Measurements from ENCODE around the gene GDPD1. TPM values are rescaled to one million over a fixed set of nuclear protein-coding genes. Genes with fewer than 3 reads are reported as not detected.
"Not testable (repeated sequence)": the region's sequence is repeated elsewhere in the genome, so short reads cannot be mapped to it uniquely, and the experiment has no call there.

The GDPD1 gene
- total and polyA plus RNA-seq, 2 experiments from 2014 or later, result 0.40 to 2.3 TPM

DNA sequence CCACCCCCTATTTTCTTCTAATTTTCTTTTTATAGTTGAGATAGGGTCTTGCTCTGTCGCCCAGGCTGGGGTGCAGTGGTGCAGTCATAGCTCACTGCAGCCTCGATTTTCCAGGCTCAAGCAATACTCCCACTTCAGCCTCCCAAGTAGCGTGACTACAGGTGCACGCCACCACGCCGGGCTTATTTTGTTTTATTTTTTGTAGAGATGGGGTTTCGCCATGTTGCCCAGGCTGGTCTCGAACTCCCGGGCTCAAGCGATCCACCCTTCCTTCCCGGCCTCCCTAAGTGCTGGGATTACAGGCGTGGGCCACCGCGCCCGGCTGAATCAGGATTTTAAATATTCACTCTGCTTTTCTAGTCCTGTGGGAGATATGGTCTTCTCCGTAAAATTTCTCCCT lies 941 bp upstream of the GDPD1 start:
- no peaks in the 10 kb centered on the region for H3K9me2 ChIP-seq (ENCODE audit: insufficient read depth)
- in situ Hi-C loops (cut with MboI), result no loop called here
- H3K4me2 ChIP-seq (ENCODE audit: unreplicated experiment), result no peak overlapping the region
- H3K27me3 ChIP-seq (replicated peaks; ENCODE audit: insufficient read depth), result no peaks in the 10 kb centered on the region
- H2AFZ ChIP-seq, result peak overlapping the region; percentile 100
- no peak overlapping the region for H3K4me3 ChIP-seq
- 90 to 93% methylated on average over 16 of the region's 16 CpGs for WGBS, 2 experiments (ENCODE audit: low coverage in 1 of 2, low lambda C conversion rate in 2 of 2, missing lambda C conversion rate in 2 of 2)
- no peaks in the 10 kb centered on the region for H3K9me3 ChIP-seq (ENCODE audit: low read depth)
- H3F3A ChIP-seq (ENCODE audit: insufficient read depth), result peaks cover 17% of the 10 kb centered on the region; the same call in 1 of the 2 replicates
- no peak overlapping the region for H3K9ac ChIP-seq
- H3K79me2 ChIP-seq (ENCODE audit: insufficient read depth), result no peaks in the 10 kb centered on the region
- H3K36me3 ChIP-seq (ENCODE audit: low read depth), result peaks cover 4% of the 10 kb centered on the region
- H4K20me1 ChIP-seq (ENCODE audit: insufficient read depth), result no peaks in the 10 kb centered on the region
- H3K4me1 ChIP-seq (ENCODE audit: insufficient read depth), result peaks cover 5% of the 10 kb centered on the region
- TF ChIP-seq EZH2phosphoT487 (IDR thresholded peaks at IDR 0.05; ENCODE audit: insufficient read depth, low read depth), result no peak
- no peak for TF ChIP-seq EZH2 (IDR thresholded peaks at IDR 0.05; ENCODE audit: insufficient read depth, poor library complexity, severe bottlenecking)
- no peak for DNase-seq
- H3K27ac ChIP-seq, result no peak overlapping the region

- Histone ChIP-seq H3K9ac (peak overlapping the region; percentile 71), H3K36me3 (ENCODE audit: low read depth) (peaks cover 1% of the 10 kb centered on the region), H4K20me1 (ENCODE audit: insufficient read depth) (no peaks in the 10 kb centered on the region), H3K27ac (no peak overlapping the region), H3F3A (ENCODE audit: insufficient read depth) (peaks cover 11% of the 10 kb centered on the region; the same call in 1 of the 2 replicates), H3K27me3 (replicated peaks; ENCODE audit: insufficient read depth) (no peaks in the 10 kb centered on the region), H3K79me2 (ENCODE audit: insufficient read depth) (no peaks in the 10 kb centered on the region), H3K9me2 (ENCODE audit: insufficient read depth) (no peaks in the 10 kb centered on the region), H2AFZ (peak overlapping the region; percentile 100), H3K4me3 (peak overlapping the region; percentile 99), H3K9me3 (ENCODE audit: low read depth) (no peaks in the 10 kb centered on the region), H3K4me1 (ENCODE audit: insufficient read depth) (peaks cover 5% of the 10 kb centered on the region), H3K4me2 (ENCODE audit: unreplicated experiment) (peak overlapping the region; percentile 97)
- no peak for DNase-seq
- no peak for TF ChIP-seq EZH2phosphoT487 (IDR thresholded peaks at IDR 0.05; ENCODE audit: insufficient read depth, low read depth)
- TF ChIP-seq EZH2 (IDR thresholded peaks at IDR 0.05; ENCODE audit: insufficient read depth, poor library complexity, severe bottlenecking), result no peak
- in situ Hi-C loops (cut with MboI), result no loop called here
- WGBS, 2 experiments (ENCODE audit: low coverage in 1 of 2, low lambda C conversion rate in 2 of 2, missing lambda C conversion rate in 2 of 2), result 12% methylated on average over 7 of the region's 7 CpGs
Observed at GRCh38 chr17:59219992-59220327, 351 bp upstream of the GDPD1 start.

GRCh38 chr17:59221159-59221847 lies 992 bp downstream of the GDPD1 start:
- Histone ChIP-seq H2AFZ (peak overlapping the region; percentile 100), H3K27me3 (replicated peaks; ENCODE audit: insufficient read depth) (no peaks in the 10 kb centered on the region), H3K9me2 (ENCODE audit: insufficient read depth) (no peaks in the 10 kb centered on the region), H3K27ac (no peak overlapping the region), H3K79me2 (ENCODE audit: insufficient read depth) (no peaks in the 10 kb centered on the region), H4K20me1 (ENCODE audit: insufficient read depth) (no peaks in the 10 kb centered on the region), H3K4me1 (ENCODE audit: insufficient read depth) (peaks cover 5% of the 10 kb centered on the region), H3F3A (ENCODE audit: insufficient read depth) (peaks cover 2% of the 10 kb centered on the region; the same call in 1 of the 2 replicates), H3K4me3 (peak overlapping the region; percentile 99), H3K4me2 (ENCODE audit: unreplicated experiment) (peak overlapping the region; percentile 97), H3K9me3 (ENCODE audit: low read depth) (no peaks in the 10 kb centered on the region), H3K9ac (peak overlapping the region; percentile 71), H3K36me3 (ENCODE audit: low read depth) (no peaks in the 10 kb centered on the region)
- DNase-seq, result peak; percentile 15
- WGBS, 2 experiments (ENCODE audit: low coverage in 1 of 2, low lambda C conversion rate in 2 of 2, missing lambda C conversion rate in 2 of 2), result 13 to 15% methylated on average over 17 of the region's 17 CpGs
- in situ Hi-C loops (cut with MboI), result no loop called here
- TF ChIP-seq EZH2phosphoT487 (IDR thresholded peaks at IDR 0.05; ENCODE audit: insufficient read depth, low read depth) (no peak), EZH2 (IDR thresholded peaks at IDR 0.05; ENCODE audit: insufficient read depth, poor library complexity, severe bottlenecking) (no peak)

DNA sequence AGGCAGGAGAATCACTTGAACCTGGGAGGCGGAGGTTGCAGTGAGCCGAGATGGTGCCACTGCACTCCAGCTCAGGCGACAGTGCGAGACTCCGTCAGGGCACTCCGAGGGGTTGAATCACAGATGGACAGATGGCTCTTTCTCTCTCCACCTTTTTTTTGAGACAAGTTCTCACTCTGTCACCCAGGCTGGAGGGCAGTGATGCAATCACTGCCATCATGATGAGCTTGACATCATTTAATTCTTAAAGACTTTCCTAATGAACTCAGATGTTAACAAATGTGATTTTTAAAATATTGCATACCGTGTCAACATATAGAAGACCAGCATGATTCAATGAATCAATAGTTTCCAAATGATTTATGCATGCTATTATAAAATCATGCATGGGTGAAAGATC lies 3.5 kb downstream of the GDPD1 start:
- H3F3A ChIP-seq (ENCODE audit: insufficient read depth), result no peaks in the 10 kb centered on the region
- no peaks in the 10 kb centered on the region for H4K20me1 ChIP-seq (ENCODE audit: insufficient read depth)
- H3K27me3 ChIP-seq (replicated peaks; ENCODE audit: insufficient read depth), result no peaks in the 10 kb centered on the region
- H3K27ac ChIP-seq, result no peak overlapping the region
- no peaks in the 10 kb centered on the region for H3K79me2 ChIP-seq (ENCODE audit: insufficient read depth)
- H3K9me3 ChIP-seq (ENCODE audit: low read depth), result no peaks in the 10 kb centered on the region
- no peaks in the 10 kb centered on the region for H3K4me1 ChIP-seq (ENCODE audit: insufficient read depth)
- TF ChIP-seq EZH2 (IDR thresholded peaks at IDR 0.05; ENCODE audit: insufficient read depth, poor library complexity, severe bottlenecking), result no peak
- no peak for TF ChIP-seq EZH2phosphoT487 (IDR thresholded peaks at IDR 0.05; ENCODE audit: insufficient read depth, low read depth)
- no peak overlapping the region for H3K4me2 ChIP-seq (ENCODE audit: unreplicated experiment)
- no peak overlapping the region for H3K4me3 ChIP-seq
- H2AFZ ChIP-seq, result no peak overlapping the region
- H3K36me3 ChIP-seq (ENCODE audit: low read depth), result no peaks in the 10 kb centered on the region
- H3K9ac ChIP-seq, result no peak overlapping the region
- no peak for DNase-seq
- 85 to 86% methylated on average over 7 of the region's 7 CpGs for WGBS, 2 experiments (ENCODE audit: low coverage in 1 of 2, low lambda C conversion rate in 2 of 2, missing lambda C conversion rate in 2 of 2)
- in situ Hi-C loops (cut with MboI), result no loop called here
- no peaks in the 10 kb centered on the region for H3K9me2 ChIP-seq (ENCODE audit: insufficient read depth)

DNA sequence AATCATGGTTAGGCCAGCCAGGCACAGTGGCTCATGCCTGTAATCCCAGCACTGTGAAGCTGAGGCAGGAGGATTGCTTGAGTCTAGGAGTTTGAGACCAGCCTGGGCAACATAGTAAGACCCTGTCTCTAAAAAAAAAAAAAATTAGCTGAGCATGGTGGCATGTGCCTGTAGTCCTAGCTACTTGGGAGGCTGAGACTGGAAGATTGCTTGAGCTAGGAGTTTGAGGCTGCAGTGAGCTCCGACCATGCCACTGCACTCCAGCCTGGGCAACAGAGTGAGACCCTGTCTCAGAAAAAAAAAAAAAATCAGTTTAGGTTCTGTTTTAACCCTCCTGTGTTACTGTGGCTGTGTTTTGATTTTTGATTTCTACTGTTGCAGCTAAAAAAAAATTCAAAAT lies 8.3 kb downstream of the GDPD1 start:
- H3F3A ChIP-seq (ENCODE audit: insufficient read depth); H3K9me2 ChIP-seq (ENCODE audit: insufficient read depth); DNase-seq; H4K20me1 ChIP-seq (ENCODE audit: insufficient read depth); H3K4me3 ChIP-seq; in situ Hi-C loops (cut with MboI); H2AFZ ChIP-seq; H3K36me3 ChIP-seq (ENCODE audit: low read depth); H3K9me3 ChIP-seq (ENCODE audit: low read depth); H3K79me2 ChIP-seq (ENCODE audit: insufficient read depth); H3K4me2 ChIP-seq (ENCODE audit: unreplicated experiment); H3K27ac ChIP-seq; H3K9ac ChIP-seq; H3K27me3 ChIP-seq (replicated peaks; ENCODE audit: insufficient read depth); H3K4me1 ChIP-seq (ENCODE audit: insufficient read depth): not testable (repeated sequence)
- 65 to 75% methylated on average over 1 of the region's 1 CpG for WGBS, 2 experiments (ENCODE audit: low coverage in 1 of 2, low lambda C conversion rate in 2 of 2, missing lambda C conversion rate in 2 of 2)
